Measurements from ENCODE around the gene SCN7A.

SCN7A gene

GRCh38 chr2:166357068-166357949, 136.7 kb downstream of the SCN7A start:
- DNase-seq, result no peak

Data from fibroblast of skin of right quadriceps (primary cell).